HG02588 (cell line): ENCODE data around the gene GRID2.
"Not testable (repeated sequence)": the region's sequence is repeated elsewhere in the genome, so short reads cannot be mapped to it uniquely, and the experiment has no call there.

Source experiments
- ATAC-seq: cut with Tn5 transposase; IDR thresholded peaks from one replicate; pipeline ENCODE4 v1.9.1; 2021; ENCODE audit warnings: mild to moderate bottlenecking, moderate library complexity; ENCODE audit not compliant: unreplicated experiment

GRID2 gene

DNA sequence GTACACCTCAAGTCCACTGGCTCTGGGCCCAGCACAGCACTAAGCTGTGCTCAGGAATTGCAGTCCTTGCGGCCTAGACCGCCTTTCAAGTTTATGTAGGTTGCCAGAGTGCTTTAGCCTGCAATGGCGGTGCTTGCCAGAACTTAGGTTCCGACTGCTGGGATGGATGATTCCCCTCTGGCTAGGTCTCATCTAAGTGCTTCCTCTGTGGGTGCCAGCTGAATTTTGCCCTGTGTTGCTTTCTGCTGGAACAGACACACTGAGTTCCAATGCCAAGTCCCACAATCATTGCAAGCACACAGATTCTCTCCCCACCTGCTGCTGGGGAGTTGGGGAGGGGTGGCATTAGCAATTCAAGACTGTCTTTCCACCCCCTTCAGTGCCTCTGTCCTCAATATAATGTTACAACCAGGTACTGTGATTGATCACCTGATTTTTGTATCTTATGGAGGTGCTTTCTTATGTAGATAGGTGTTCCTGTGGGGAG is 129.5 kb downstream of the GRID2 start:
- no peak for ATAC-seq

DNA sequence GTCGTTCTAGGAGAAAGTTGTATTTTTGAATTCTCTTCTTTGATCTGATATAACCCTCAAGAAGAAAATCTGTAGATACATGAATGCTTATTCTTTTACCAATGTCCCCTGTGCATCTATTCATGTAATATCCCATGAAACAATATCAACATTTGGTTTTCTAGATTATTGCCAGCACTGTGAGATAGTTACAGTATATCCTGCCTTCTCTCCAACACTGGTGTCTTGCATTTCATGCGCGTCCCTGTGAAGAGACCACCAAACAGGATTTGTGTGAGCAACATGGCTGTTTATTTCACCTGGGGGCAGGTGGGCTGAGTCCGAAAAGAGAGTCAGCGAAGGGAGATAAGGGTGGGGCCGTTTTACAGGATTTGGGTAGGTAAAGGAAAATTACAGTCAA is 135.0 kb downstream of the GRID2 start:
- ATAC-seq, result not testable (repeated sequence)

- not testable (repeated sequence) for ATAC-seq
Observed at GRCh38 chr4:92442131-92442530, 138.4 kb downstream of the GRID2 start.

- not testable (repeated sequence) for ATAC-seq
Observed at GRCh38 chr4:92444143-92444843, 140.5 kb downstream of the GRID2 start.

- ATAC-seq, result no peak
Observed at GRCh38 chr4:92445127-92445526, 141.4 kb downstream of the GRID2 start.

- ATAC-seq, result no peak
Observed at GRCh38 chr4:92447255-92447905, 143.6 kb downstream of the GRID2 start.

- ATAC-seq, result not testable (repeated sequence)
Observed at GRCh38 chr4:92448176-92448575, 144.4 kb downstream of the GRID2 start.

DNA sequence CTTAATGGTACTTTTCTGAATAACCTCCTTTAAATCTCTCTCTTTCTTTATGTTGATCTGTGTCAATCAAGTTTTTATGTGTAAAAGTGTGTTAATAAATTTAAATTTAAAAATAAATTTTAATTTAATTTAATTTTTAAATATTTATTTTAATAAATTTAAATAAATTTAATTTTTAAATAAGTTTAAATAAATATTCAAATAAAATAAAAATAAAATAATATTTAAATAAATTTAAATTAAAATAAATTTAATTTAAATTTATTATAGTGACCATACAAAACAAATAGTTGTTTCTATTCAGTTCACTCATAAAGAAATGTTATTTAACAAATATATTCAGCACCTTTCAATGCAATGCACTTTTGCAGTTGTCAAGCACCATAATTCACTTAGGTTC is 146.9 kb downstream of the GRID2 start:
- no peak for ATAC-seq

- ATAC-seq, result no peak
Observed at GRCh38 chr4:92451782-92452181, 148.0 kb downstream of the GRID2 start.

DNA sequence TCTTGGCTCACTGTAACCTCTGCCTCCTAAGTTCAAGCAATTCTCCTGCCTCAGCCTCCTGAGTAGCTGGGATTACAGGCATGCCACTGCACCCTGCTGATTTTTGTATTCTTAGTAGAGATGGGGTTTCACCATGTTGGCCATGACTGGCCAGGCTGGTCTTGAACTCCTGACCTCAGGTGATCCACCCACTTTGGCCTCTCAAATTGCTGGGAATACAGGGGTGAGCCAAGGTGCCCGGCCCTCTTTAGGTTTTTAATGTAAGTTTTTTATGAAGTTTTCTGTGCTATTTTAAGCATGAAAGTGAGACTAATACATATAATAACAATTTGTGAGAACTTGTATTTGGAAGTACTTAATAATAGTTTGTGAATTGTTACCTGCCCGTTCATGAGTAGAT is 148.6 kb downstream of the GRID2 start:
- not testable (repeated sequence) for ATAC-seq

- ATAC-seq, result no peak
Observed at GRCh38 chr4:92455329-92455839, 151.6 kb downstream of the GRID2 start.

DNA sequence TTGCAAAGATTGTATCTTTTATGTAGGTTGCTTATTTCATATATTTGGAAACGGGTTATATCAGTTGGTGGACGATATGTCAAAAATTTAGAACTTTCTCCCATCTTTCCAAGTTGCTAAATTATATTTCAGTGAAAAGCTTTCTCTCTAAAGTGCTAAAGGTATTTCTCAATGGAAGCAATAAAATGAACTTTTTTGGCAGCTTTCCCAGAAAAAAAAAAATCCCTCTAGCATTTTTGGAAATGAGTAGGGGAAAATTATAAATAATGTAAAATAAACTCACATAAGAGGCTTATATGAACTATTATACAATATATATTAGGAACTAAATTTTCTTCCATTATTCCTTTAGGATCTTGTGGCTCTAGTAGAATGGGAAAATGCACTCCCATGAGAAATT is 152.2 kb downstream of the GRID2 start:
- ATAC-seq, result no peak

GRCh38 chr4:92461732-92462131 is 158.0 kb downstream of the GRID2 start:
- ATAC-seq, result no peak

DNA sequence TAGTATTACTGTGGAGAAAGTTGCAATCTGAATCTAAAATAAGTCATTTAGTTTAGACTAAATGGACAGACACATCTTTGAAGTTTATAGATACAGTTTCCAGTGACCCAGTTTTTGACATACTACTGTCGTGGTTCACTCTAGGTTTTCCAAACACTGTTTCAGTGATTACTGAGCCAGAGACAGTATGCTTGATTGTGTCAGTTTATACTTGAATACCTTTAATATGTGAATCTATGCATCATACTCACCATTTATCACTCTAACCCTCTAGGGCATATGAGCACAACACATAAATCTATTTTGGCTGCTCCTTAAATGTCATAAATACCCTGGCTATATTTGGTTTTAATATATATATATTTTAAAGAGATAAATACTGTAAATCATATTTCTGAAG is 173.5 kb downstream of the GRID2 start:
- ATAC-seq, result no peak

DNA sequence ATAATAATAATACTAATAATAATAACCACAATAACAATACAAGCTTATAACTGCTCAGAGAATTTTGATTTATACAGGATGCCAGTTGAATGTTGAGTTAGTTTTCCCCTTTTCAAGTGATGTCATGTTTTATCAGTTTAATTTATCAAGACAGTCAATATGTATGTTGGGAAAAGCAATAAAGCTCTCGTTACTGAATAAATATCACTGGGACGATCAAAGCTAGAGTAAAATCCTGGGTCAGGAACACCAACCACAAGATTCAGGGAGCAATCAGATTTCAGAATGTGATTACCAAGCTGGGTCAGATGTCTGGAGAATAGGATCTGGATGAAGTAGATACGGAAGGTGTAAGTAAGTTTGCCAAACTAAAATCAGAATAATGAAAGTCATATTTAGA is 179.6 kb downstream of the GRID2 start:
- no peak for ATAC-seq

DNA sequence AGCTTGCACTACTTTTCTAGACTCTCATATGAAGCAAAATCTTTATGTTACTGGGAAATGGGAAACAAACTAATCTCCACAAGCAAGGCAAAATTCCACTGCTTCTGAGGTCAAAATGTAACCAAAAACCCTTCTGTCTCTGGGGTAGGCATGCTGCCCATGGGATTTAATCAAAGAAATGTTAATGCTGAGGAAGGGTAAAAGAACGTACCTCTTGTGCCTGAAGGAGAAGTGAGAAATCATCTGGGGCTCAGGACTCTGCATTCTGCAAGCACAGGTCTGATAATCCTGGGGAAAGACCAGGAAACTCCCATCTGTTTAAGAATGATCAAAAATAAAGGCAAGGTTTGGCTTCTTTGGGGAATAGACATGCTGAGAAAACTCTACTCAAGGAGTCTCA is 184.7 kb downstream of the GRID2 start:
- ATAC-seq, result no peak

DNA sequence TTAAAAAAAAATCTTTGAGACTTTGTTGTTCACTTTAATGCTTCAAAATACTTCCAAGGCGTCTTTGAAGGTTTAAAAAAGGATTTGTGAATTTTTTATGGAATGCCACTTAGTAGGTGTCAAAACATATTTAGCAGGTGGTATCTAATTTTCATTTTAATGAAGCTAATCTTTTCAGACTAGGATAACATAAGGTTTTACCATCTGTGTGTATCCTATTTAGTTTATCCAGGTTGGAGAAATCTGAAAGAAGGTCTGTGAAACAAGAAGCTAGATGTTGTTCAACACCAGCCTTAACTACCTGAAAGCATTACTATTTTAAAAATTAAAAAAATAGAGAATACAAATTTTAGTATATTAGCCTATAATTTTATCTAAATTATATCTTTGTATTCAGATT is 193.4 kb downstream of the GRID2 start:
- no peak for ATAC-seq

- no peak for ATAC-seq
Observed at GRCh38 chr4:92501456-92501855, 197.7 kb downstream of the GRID2 start.

DNA sequence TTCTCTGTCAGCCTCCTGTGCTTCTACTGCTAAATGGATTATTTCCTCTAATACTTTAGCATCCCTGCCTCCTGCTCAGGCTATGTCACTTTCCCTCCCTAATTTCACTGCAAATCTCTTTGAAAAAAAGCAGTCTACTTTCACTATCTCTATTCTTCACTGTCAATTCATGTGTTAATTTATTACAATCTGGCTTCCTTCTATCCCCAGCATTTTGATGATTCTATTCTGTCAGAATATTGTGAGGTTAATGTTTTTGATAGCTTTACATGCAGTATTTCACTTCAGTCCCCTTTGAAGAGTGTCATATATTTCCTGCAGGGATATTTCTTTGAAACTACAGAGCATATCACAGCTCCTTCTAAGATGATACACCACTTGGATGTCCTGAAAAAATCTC is 203.2 kb downstream of the GRID2 start:
- ATAC-seq, result no peak

GRCh38 chr4:92514627-92515026 is 210.9 kb downstream of the GRID2 start:
- ATAC-seq, result no peak

- ATAC-seq, result no peak
Observed at GRCh38 chr4:92516450-92516849, 212.7 kb downstream of the GRID2 start.

DNA sequence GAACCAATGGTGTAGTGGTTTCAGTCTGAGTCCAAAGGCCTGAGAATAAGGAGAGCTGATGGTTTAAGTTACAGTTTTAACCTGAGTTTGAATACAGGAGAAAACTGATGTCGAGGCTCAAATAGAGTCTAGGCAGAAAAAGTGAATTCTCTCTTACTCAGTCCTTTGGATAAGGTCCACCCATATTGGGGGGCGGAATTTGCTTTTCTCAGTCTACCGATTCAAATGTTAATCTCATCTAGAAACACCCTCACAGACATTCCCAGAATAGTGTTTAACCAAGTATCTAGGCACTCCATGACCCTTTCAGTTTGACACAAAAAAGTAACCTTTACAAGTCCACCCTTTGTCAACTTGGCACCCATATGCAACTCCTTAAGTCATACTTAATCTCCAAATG is 216.0 kb downstream of the GRID2 start:
- no peak for ATAC-seq
